Esophagus squamous epithelium (tissue), 4 donors: ENCODE data around the gene STPG1.

Source experiments
- POLR2A ChIP-seq, 4 donors: fragments of 450-650 bp; IDR thresholded peaks; one replicate each; pipeline ENCODE4 v1.6.1; 2017; ENCODE audit warnings: antibody characterized with exemption in 4 of 4, mild to moderate bottlenecking in 4 of 4, moderate library complexity in 3 of 4
- TF ChIP-seq, protein P1 (sequence below), 6 experiments: fragments of 450-650 bp in 4 of 6; fragments of 200-600 bp in 2 of 6; sonication (generic) in 2 of 6; IDR thresholded peaks; one replicate each; pipeline ENCODE4 v1.5.1; 2016 to 2019; ENCODE audit warnings: antibody characterized with exemption in 6 of 6, mild to moderate bottlenecking in 4 of 6, moderate library complexity in 4 of 6

GRCh38 chr1:24369199-24369598, 44.4 kb downstream of the STPG1 start:
- TF ChIP-seq POLR2A (IDR thresholded peaks at IDR 0.05), result no peak
- TF ChIP-seq, protein P1, sequence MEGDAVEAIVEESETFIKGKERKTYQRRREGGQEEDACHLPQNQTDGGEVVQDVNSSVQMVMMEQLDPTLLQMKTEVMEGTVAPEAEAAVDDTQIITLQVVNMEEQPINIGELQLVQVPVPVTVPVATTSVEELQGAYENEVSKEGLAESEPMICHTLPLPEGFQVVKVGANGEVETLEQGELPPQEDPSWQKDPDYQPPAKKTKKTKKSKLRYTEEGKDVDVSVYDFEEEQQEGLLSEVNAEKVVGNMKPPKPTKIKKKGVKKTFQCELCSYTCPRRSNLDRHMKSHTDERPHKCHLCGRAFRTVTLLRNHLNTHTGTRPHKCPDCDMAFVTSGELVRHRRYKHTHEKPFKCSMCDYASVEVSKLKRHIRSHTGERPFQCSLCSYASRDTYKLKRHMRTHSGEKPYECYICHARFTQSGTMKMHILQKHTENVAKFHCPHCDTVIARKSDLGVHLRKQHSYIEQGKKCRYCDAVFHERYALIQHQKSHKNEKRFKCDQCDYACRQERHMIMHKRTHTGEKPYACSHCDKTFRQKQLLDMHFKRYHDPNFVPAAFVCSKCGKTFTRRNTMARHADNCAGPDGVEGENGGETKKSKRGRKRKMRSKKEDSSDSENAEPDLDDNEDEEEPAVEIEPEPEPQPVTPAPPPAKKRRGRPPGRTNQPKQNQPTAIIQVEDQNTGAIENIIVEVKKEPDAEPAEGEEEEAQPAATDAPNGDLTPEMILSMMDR (IDR thresholded peaks at IDR 0.05), result no peak
